Measurements from ENCODE around the gene CFAP65. TPM values are rescaled to one million over a fixed set of nuclear protein-coding genes. Genes with fewer than 3 reads are reported as not detected.
A peak's percentile ranks its signal among the peaks of the same experiment; 100 is the strongest.

Gene CFAP65
- total and polyA plus RNA-seq, 2 of the 13 experiments (the other 11 are each of a cell fraction or from before 2014, with no cell fraction given) = 0.05 TPM; not detected in 1

DNA sequence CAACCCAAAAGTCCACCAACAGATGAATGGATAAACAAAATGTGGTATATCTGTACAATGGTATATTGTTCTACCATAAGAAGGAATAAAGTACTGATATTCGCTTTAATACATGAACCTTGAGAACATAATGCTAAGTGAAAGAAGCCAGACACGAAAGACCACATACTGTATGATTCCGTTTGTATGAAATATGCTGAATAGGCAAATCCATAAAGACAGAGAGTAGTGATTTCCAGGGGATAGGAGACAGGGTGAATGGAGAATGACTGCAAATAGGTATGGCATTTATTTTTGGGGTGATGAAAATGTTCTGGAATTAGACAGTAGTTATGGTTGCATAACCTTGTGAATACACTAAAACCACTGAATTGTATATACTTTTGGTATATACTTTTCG lies 48.0 kb upstream of the CFAP65 start (continued):
- TF ChIP-seq, protein P1, sequence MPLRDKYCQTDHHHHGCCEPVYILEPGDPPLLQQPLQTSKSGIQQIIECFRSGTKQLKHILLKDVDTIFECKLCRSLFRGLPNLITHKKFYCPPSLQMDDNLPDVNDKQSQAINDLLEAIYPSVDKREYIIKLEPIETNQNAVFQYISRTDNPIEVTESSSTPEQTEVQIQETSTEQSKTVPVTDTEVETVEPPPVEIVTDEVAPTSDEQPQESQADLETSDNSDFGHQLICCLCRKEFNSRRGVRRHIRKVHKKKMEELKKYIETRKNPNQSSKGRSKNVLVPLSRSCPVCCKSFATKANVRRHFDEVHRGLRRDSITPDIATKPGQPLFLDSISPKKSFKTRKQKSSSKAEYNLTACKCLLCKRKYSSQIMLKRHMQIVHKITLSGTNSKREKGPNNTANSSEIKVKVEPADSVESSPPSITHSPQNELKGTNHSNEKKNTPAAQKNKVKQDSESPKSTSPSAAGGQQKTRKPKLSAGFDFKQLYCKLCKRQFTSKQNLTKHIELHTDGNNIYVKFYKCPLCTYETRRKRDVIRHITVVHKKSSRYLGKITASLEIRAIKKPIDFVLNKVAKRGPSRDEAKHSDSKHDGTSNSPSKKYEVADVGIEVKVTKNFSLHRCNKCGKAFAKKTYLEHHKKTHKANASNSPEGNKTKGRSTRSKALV (CRISPR knock-in tag; IDR thresholded peaks at IDR 0.05) = no peak
- TF ChIP-seq CREB1 (IDR thresholded peaks at IDR 0.05) (no peak), CREB1 (CRISPR knock-in tag; IDR thresholded peaks at IDR 0.05) (no peak), STAT6 (CRISPR knock-in tag; IDR thresholded peaks at IDR 0.05; ENCODE audit: borderline replicate concordance) (no peak), MAFF (IDR thresholded peaks at IDR 0.05; ENCODE audit: low read depth, low read length) (peak; percentile 98), ZNF337 (CRISPR knock-in tag; IDR thresholded peaks at IDR 0.05; ENCODE audit: borderline replicate concordance, low read depth) (no peak)
- TF ChIP-seq, protein P2, sequence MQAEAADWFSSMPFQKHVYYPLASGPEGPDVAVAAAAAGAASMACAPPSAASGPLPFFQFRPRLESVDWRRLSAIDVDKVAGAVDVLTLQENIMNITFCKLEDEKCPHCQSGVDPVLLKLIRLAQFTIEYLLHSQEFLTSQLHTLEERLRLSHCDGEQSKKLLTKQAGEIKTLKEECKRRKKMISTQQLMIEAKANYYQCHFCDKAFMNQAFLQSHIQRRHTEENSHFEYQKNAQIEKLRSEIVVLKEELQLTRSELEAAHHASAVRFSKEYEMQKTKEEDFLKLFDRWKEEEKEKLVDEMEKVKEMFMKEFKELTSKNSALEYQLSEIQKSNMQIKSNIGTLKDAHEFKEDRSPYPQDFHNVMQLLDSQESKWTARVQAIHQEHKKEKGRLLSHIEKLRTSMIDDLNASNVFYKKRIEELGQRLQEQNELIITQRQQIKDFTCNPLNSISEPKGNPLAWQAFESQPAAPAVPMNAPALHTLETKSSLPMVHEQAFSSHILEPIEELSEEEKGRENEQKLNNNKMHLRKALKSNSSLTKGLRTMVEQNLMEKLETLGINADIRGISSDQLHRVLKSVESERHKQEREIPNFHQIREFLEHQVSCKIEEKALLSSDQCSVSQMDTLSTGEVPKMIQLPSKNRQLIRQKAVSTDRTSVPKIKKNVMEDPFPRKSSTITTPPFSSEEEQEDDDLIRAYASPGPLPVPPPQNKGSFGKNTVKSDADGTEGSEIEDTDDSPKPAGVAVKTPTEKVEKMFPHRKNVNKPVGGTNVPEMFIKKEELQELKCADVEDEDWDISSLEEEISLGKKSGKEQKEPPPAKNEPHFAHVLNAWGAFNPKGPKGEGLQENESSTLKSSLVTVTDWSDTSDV (CRISPR knock-in tag; IDR thresholded peaks at IDR 0.05) = no peak
- TF ChIP-seq, protein P3, sequence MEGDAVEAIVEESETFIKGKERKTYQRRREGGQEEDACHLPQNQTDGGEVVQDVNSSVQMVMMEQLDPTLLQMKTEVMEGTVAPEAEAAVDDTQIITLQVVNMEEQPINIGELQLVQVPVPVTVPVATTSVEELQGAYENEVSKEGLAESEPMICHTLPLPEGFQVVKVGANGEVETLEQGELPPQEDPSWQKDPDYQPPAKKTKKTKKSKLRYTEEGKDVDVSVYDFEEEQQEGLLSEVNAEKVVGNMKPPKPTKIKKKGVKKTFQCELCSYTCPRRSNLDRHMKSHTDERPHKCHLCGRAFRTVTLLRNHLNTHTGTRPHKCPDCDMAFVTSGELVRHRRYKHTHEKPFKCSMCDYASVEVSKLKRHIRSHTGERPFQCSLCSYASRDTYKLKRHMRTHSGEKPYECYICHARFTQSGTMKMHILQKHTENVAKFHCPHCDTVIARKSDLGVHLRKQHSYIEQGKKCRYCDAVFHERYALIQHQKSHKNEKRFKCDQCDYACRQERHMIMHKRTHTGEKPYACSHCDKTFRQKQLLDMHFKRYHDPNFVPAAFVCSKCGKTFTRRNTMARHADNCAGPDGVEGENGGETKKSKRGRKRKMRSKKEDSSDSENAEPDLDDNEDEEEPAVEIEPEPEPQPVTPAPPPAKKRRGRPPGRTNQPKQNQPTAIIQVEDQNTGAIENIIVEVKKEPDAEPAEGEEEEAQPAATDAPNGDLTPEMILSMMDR (CRISPR knock-in tag; IDR thresholded peaks at IDR 0.05) = no peak
- TF ChIP-seq, protein P4, sequence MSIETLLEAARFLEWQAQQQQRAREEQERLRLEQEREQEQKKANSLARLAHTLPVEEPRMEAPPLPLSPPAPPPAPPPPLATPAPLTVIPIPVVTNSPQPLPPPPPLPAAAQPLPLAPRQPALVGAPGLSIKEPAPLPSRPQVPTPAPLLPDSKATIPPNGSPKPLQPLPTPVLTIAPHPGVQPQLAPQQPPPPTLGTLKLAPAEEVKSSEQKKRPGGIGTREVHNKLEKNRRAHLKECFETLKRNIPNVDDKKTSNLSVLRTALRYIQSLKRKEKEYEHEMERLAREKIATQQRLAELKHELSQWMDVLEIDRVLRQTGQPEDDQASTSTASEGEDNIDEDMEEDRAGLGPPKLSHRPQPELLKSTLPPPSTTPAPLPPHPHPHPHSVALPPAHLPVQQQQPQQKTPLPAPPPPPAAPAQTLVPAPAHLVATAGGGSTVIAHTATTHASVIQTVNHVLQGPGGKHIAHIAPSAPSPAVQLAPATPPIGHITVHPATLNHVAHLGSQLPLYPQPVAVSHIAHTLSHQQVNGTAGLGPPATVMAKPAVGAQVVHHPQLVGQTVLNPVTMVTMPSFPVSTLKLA (IDR thresholded peaks at IDR 0.05) = no peak

All from HepG2 (cell line).